ENCODE measurements around the gene CADM3. TPM values are rescaled to one million over a fixed set of nuclear protein-coding genes. Genes with fewer than 3 reads are reported as not detected.

The CADM3 gene
- total and polyA plus RNA-seq, 9 of the 15 experiments (the other 6 are each of a cell fraction or from before 2014, with no cell fraction given): 0.04 TPM; not detected in 8

- TF ChIP-seq KDM2B (CRISPR knock-in tag; IDR thresholded peaks at IDR 0.05): no peak
- TF ChIP-seq PATZ1 (CRISPR knock-in tag; IDR thresholded peaks at IDR 0.05; ENCODE audit: borderline replicate concordance): no peak
- peak in 1 of 3 experiments; percentile 12; a peak in 1 of 6 replicates for TF ChIP-seq CTCF (IDR thresholded peaks at IDR 0.05 in 2 of 3, conservative IDR thresholded peaks at IDR 0.05 in 1 of 3; ENCODE audit: insufficient read depth in 2 of 3, low read depth in 1 of 3, low read length in 3 of 3)
- 0 out of 2 replicates have a peak, but pooled peaks have one; percentile 10 for TF ChIP-seq SMARCA5 (IDR thresholded peaks at IDR 0.05)
- WGBS (ENCODE audit: insufficient coverage, low coverage, missing lambda C conversion rate): 54% methylated on average over 6 of the region's 6 CpGs
- Histone ChIP-seq H3K79me2 (ENCODE audit: control insufficient read depth, insufficient read depth, low read length) (no peaks in the 10 kb centered on the region), H2AFZ (ENCODE audit: low read depth, low read length) (peak overlapping the region; percentile 90), H3K9ac (ENCODE audit: insufficient read depth in 1 of 2, low read depth in 2 of 2, low read length in 2 of 2) (peak overlapping the region in 1 of 2 experiments; percentile 45; a peak in 1 of 4 replicates), H3K4me2 (ENCODE audit: insufficient read depth, low read length) (peak overlapping the region; percentile 82), H3K4me1 (replicated peaks in 1 of 2; ENCODE audit: control insufficient read depth in 2 of 2, insufficient read depth in 2 of 2, low read length in 2 of 2) (peaks cover 22 to 24% of the 10 kb centered on the region in 2 experiments; a peak in 4 of 5 replicates), H3K9me1 (ENCODE audit: control insufficient read depth, insufficient read depth, low read length) (no peaks in the 10 kb centered on the region), H3K27me3 (ENCODE audit: control insufficient read depth in 2 of 2, insufficient read depth in 2 of 2, low read length in 2 of 2) (peaks cover 0 to 5% of the 10 kb centered on the region in 2 experiments; a peak in 1 of 5 replicates), H3K4me3 (no peak overlapping the region), H3K9me3 (replicated peaks; ENCODE audit: control insufficient read depth, insufficient read depth, low read depth, low read length) (no peaks in the 10 kb centered on the region), H3K27ac (ENCODE audit: extremely low read depth, low read depth, low read length) (no peak overlapping the region; the same call in 2 of the 3 replicates), H4K20me1 (replicated peaks; ENCODE audit: control insufficient read depth, insufficient read depth, low read length) (no peaks in the 10 kb centered on the region), H3K36me3 (ENCODE audit: control insufficient read depth, insufficient read depth, low read length) (no peaks in the 10 kb centered on the region)
- FAIRE-seq: no peak
- CTCF ChIA-PET (ENCODE audit: low intra/inter-chr PET ratio): interaction anchor here (0.7 kb wide), 1 partner anchor 42 kb away, joined by 3 read pairs; no protein-coding TSS in a partner anchor
- POLR2A ChIA-PET: no interaction called here
- DNase-seq (ENCODE audit: extremely low read depth in 1 of 4, low spot score in 3 of 4): peak in 1 of 4 experiments; percentile 17
- BruUV-seq (replicated peaks): no TSS peak
- in situ Hi-C loops (cut with MboI) (no loop called here), intact Hi-C loops (cut with micrococcal nuclease) (no loop called here)
- ATAC-seq: peak; percentile 7; the same call in 2 of the 3 replicates
Measured at GRCh38 chr1:159205225-159205624, 33.8 kb downstream of the CADM3 start.
